ENCODE results near the gene STH. TPM values are rescaled to one million over a fixed set of nuclear protein-coding genes. Genes with fewer than 3 reads are reported as not detected.
A peak's percentile ranks its signal among the peaks of the same experiment; 100 is the strongest.
"Not testable (repeated sequence)": the region's sequence is repeated elsewhere in the genome, so short reads cannot be mapped to it uniquely, and the experiment has no call there.

The STH gene
- total RNA-seq, 1 donor from 2014 or later, result not detected

GRCh38 chr17:46010597-46011186, 11.6 kb downstream of the STH start:
- no peak overlapping the region for H3K27ac Mint-ChIP-seq
- intact Hi-C loops (cut with micrococcal nuclease), result no loop called here
- peaks cover 9% of the 10 kb centered on the region for H3K27me3 Mint-ChIP-seq
- no peaks in the 10 kb centered on the region for H3K9me3 Mint-ChIP-seq
- H3K4me3 Mint-ChIP-seq, result no peak overlapping the region
- no peak for DNase-seq
- H3K4me1 Mint-ChIP-seq, result no peaks in the 10 kb centered on the region
- H3K36me3 Mint-ChIP-seq (ENCODE audit: low read depth), result no peaks in the 10 kb centered on the region

DNA sequence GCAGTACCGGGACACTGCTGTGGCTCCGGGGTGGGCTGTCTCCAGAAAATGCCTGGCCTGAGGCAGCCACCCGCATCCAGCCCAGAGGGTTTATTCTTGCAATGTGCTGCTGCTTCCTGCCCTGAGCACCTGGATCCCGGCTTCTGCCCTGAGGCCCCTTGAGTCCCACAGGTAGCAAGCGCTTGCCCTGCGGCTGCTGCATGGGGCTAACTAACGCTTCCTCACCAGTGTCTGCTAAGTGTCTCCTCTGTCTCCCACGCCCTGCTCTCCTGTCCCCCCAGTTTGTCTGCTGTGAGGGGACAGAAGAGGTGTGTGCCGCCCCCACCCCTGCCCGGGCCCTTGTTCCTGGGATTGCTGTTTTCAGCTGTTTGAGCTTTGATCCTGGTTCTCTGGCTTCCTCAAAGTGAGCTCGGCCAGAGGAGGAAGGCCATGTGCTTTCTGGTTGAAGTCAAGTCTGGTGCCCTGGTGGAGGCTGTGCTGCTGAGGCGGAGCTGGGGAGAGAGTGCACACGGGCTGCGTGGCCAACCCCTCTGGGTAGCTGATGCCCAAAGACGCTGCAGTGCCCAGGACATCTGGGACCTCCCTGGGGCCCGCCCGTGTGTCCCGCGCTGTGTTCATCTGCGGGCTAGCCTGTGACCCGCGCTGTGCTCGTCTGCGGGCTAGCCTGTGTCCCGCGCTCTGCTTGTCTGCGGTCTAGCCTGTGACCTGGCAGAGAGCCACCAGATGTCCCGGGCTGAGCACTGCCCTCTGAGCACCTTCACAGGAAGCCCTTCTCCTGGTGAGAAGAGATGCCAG, 12.9 kb downstream of the STH start:
- Mint-ChIP-seq H3K27ac (no peak overlapping the region), H3K4me1 (no peaks in the 10 kb centered on the region), H3K36me3 (ENCODE audit: low read depth) (no peaks in the 10 kb centered on the region), H3K27me3 (peaks cover 4% of the 10 kb centered on the region), H3K9me3 (no peaks in the 10 kb centered on the region), H3K4me3 (no peak overlapping the region)
- intact Hi-C loops (cut with micrococcal nuclease), result no loop called here
- no peak for DNase-seq

GRCh38 chr17:46012506-46013079, 13.5 kb downstream of the STH start:
- H3K27me3 Mint-ChIP-seq, result peaks cover 4% of the 10 kb centered on the region
- DNase-seq, result no peak
- H3K4me3 Mint-ChIP-seq, result no peak overlapping the region
- no peaks in the 10 kb centered on the region for H3K36me3 Mint-ChIP-seq (ENCODE audit: low read depth)
- intact Hi-C loops (cut with micrococcal nuclease), result no loop called here
- no peak overlapping the region for H3K27ac Mint-ChIP-seq
- H3K4me1 Mint-ChIP-seq, result no peaks in the 10 kb centered on the region
- H3K9me3 Mint-ChIP-seq, result no peaks in the 10 kb centered on the region

DNA sequence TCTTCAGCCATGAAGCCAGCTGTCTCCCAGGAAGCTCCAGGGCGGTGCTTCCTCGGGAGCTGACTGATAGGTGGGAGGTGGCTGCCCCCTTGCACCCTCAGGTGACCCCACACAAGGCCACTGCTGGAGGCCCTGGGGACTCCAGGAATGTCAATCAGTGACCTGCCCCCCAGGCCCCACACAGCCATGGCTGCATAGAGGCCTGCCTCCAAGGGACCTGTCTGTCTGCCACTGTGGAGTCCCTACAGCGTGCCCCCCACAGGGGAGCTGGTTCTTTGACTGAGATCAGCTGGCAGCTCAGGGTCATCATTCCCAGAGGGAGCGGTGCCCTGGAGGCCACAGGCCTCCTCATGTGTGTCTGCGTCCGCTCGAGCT, 14.1 kb downstream of the STH start:
- H3K4me1 Mint-ChIP-seq, result no peaks in the 10 kb centered on the region
- peaks cover 3% of the 10 kb centered on the region for H3K27me3 Mint-ChIP-seq
- intact Hi-C loops (cut with micrococcal nuclease), result no loop called here
- H3K27ac Mint-ChIP-seq, result no peak overlapping the region
- DNase-seq, result no peak
- no peak overlapping the region for H3K4me3 Mint-ChIP-seq
- no peaks in the 10 kb centered on the region for H3K36me3 Mint-ChIP-seq (ENCODE audit: low read depth)
- no peaks in the 10 kb centered on the region for H3K9me3 Mint-ChIP-seq

GRCh38 chr17:46013502-46014165, 14.6 kb downstream of the STH start:
- intact Hi-C loops (cut with micrococcal nuclease), result no loop called here
- H3K4me3 Mint-ChIP-seq, result no peak overlapping the region
- peaks cover 3% of the 10 kb centered on the region for H3K27me3 Mint-ChIP-seq
- H3K9me3 Mint-ChIP-seq, result no peaks in the 10 kb centered on the region
- no peak overlapping the region for H3K27ac Mint-ChIP-seq
- no peak for DNase-seq
- H3K4me1 Mint-ChIP-seq, result no peaks in the 10 kb centered on the region
- no peaks in the 10 kb centered on the region for H3K36me3 Mint-ChIP-seq (ENCODE audit: low read depth)

GRCh38 chr17:46019408-46019925, 20.4 kb downstream of the STH start:
- DNase-seq; H3K36me3 Mint-ChIP-seq (ENCODE audit: low read depth); H3K4me3 Mint-ChIP-seq; H3K27me3 Mint-ChIP-seq; intact Hi-C loops (cut with micrococcal nuclease); H3K27ac Mint-ChIP-seq; H3K9me3 Mint-ChIP-seq; H3K4me1 Mint-ChIP-seq: not testable (repeated sequence)

- peak overlapping the region; percentile 61 for H3K27ac Mint-ChIP-seq
- peaks cover 7% of the 10 kb centered on the region for H3K4me1 Mint-ChIP-seq
- DNase-seq, result peak; percentile 79
- no peak overlapping the region for H3K4me3 Mint-ChIP-seq
- intact Hi-C loops (cut with micrococcal nuclease), result no loop called here
- H3K36me3 Mint-ChIP-seq (ENCODE audit: low read depth), result peaks cover 9% of the 10 kb centered on the region
- no peaks in the 10 kb centered on the region for H3K9me3 Mint-ChIP-seq
- no peaks in the 10 kb centered on the region for H3K27me3 Mint-ChIP-seq
Measured at GRCh38 chr17:46020023-46020761, 21.1 kb downstream of the STH start.

DNA sequence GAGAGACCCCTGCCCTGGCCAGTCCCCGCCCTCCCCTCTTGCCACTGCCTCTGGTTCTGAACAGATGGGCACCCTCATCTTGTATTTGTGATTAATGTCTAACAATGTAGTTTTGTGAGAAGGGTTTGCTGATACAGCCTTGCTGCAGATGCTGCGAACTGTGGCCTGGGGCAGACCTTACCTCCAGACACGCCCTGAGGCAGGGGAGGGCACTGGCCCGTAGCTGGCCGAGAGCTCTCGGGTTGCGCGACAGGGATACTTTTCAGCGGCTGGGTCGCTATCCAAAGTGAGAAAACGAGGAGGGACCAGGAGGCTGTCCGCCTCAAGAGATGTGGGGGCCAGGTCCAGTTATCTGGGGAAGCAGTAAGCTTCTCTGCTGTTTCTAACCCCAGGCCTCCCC, 21.9 kb downstream of the STH start:
- Mint-ChIP-seq H3K4me3 (no peak overlapping the region), H3K9me3 (no peaks in the 10 kb centered on the region), H3K27me3 (no peaks in the 10 kb centered on the region), H3K27ac (no peak overlapping the region), H3K4me1 (peaks cover 7% of the 10 kb centered on the region), H3K36me3 (ENCODE audit: low read depth) (peaks cover 9% of the 10 kb centered on the region)
- intact Hi-C loops (cut with micrococcal nuclease), result no loop called here
- no peak for DNase-seq

DNA sequence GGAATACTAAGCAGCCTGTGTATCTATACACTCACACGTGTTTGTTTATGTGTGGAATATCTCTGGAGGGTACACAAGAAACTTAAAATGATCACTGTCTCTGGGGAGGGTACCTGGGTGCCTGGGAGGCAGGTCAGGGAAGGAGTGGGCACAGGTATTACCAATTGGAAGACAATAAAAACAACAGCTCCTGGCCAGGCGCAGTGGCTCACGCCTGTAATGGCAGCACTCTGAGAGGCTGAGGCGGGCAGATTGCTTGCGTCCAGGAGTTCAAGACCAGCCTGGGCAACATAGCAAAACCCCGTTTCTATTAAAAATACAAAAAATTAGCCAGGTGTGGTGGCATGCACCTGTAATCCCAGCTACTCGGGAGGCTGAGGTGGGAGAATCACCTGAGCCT, 24.3 kb downstream of the STH start:
- H3K4me1 Mint-ChIP-seq; H3K27me3 Mint-ChIP-seq; H3K4me3 Mint-ChIP-seq; H3K27ac Mint-ChIP-seq; intact Hi-C loops (cut with micrococcal nuclease); H3K9me3 Mint-ChIP-seq; DNase-seq: not testable (repeated sequence)
- peaks cover 12% of the 10 kb centered on the region for H3K36me3 Mint-ChIP-seq (ENCODE audit: low read depth)

DNA sequence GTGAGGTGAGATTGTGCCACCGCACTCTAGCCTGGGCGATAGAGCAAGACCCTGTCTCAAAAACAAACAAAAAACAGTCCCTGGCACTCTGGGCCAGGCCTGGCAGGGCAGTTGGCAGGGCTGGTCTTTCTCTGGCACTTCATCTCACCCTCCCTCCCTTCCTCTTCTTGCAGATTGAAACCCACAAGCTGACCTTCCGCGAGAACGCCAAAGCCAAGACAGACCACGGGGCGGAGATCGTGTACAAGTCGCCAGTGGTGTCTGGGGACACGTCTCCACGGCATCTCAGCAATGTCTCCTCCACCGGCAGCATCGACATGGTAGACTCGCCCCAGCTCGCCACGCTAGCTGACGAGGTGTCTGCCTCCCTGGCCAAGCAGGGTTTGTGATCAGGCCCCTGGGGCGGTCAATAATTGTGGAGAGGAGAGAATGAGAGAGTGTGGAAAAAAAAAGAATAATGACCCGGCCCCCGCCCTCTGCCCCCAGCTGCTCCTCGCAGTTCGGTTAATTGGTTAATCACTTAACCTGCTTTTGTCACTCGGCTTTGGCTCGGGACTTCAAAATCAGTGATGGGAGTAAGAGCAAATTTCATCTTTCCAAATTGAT, 24.8 kb downstream of the STH start:
- H3K4me1 Mint-ChIP-seq, result peaks cover 7% of the 10 kb centered on the region
- H3K27ac Mint-ChIP-seq, result no peak overlapping the region
- H3K36me3 Mint-ChIP-seq (ENCODE audit: low read depth), result peaks cover 11% of the 10 kb centered on the region
- no peaks in the 10 kb centered on the region for H3K9me3 Mint-ChIP-seq
- no peak for DNase-seq
- no peaks in the 10 kb centered on the region for H3K27me3 Mint-ChIP-seq
- intact Hi-C loops (cut with micrococcal nuclease), result no loop called here
- H3K4me3 Mint-ChIP-seq, result no peak overlapping the region

GRCh38 chr17:46024590-46024989, 25.5 kb downstream of the STH start:
- peaks cover 11% of the 10 kb centered on the region for H3K4me1 Mint-ChIP-seq
- H3K4me3 Mint-ChIP-seq, result no peak overlapping the region
- DNase-seq, result no peak
- no peaks in the 10 kb centered on the region for H3K9me3 Mint-ChIP-seq
- peaks cover 15% of the 10 kb centered on the region for H3K36me3 Mint-ChIP-seq (ENCODE audit: low read depth)
- intact Hi-C loops (cut with micrococcal nuclease), result no loop called here
- H3K27ac Mint-ChIP-seq, result no peak overlapping the region
- H3K27me3 Mint-ChIP-seq, result no peaks in the 10 kb centered on the region

DNA sequence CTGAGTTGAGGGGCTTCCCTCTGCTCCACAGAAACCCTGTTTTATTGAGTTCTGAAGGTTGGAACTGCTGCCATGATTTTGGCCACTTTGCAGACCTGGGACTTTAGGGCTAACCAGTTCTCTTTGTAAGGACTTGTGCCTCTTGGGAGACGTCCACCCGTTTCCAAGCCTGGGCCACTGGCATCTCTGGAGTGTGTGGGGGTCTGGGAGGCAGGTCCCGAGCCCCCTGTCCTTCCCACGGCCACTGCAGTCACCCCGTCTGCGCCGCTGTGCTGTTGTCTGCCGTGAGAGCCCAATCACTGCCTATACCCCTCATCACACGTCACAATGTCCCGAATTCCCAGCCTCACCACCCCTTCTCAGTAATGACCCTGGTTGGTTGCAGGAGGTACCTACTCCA, 26.0 kb downstream of the STH start:
- Mint-ChIP-seq H3K9me3 (no peaks in the 10 kb centered on the region), H3K4me3 (no peak overlapping the region), H3K4me1 (peaks cover 10% of the 10 kb centered on the region), H3K27ac (no peak overlapping the region), H3K36me3 (ENCODE audit: low read depth) (peaks cover 17% of the 10 kb centered on the region), H3K27me3 (no peaks in the 10 kb centered on the region)
- intact Hi-C loops (cut with micrococcal nuclease), result no loop called here
- DNase-seq, result no peak

GRCh38 chr17:46025510-46026165, 26.6 kb downstream of the STH start:
- Mint-ChIP-seq H3K4me3 (no peak overlapping the region), H3K27ac (no peak overlapping the region), H3K27me3 (no peaks in the 10 kb centered on the region), H3K36me3 (ENCODE audit: low read depth) (peaks cover 22% of the 10 kb centered on the region), H3K9me3 (no peaks in the 10 kb centered on the region), H3K4me1 (peaks cover 4% of the 10 kb centered on the region)
- intact Hi-C loops (cut with micrococcal nuclease), result no loop called here
- no peak for DNase-seq

Data from activated CD4-positive, alpha-beta T cell treated with anti-CD3 and anti-CD28 coated beads, Interleukin-2, amount 10 ng/mL, durations not matched to agents 24 days and 14 days (primary cell).